Spleen (tissue), 11 donors: ENCODE results near the gene ST3GAL4. TPM values are rescaled to one million over a fixed set of nuclear protein-coding genes. Genes with fewer than 3 reads are reported as not detected.

ENCODE experiments used
- DNase-seq: peaks from one replicate; pipeline ENCODE4 v3.0.0-alpha.2; 2020
- H3K27ac ChIP-seq, 8 donors: fragments of 200-600 bp; sonication (generic) in 7 of 8; 1 replicate in 4 of 8; 2 replicates in 4 of 8; pipeline versions ENCODE4 v1.5.0 to v1.8.0; 2016 to 2021; ENCODE audit warnings: inconsistent platforms in 4 of 8, mild to moderate bottlenecking in 4 of 8, moderate library complexity in 1 of 8
- H3K27me3 ChIP-seq, 7 donors: fragments of 200-600 bp; sonication (generic) in 6 of 7; replicated peaks in 1 of 7; 1 replicate in 4 of 7; 2 replicates in 3 of 7; pipeline versions ENCODE4 v1.5.0 to v1.8.0; 2016 to 2021; ENCODE audit warnings: inconsistent platforms in 3 of 7, mild to moderate bottlenecking in 1 of 7
- H3K36me3 ChIP-seq, 6 donors: fragments of 200-600 bp; sonication (generic) in 5 of 6; 1 replicate in 4 of 6; 2 replicates in 2 of 6; pipeline versions ENCODE4 v1.5.0 to v1.8.0; 2016 to 2021; ENCODE audit warnings: inconsistent platforms in 2 of 6
- H3K4me1 ChIP-seq, 6 donors: fragments of 200-600 bp; sonication (generic) in 5 of 6; 1 replicate in 3 of 6; 2 replicates in 3 of 6; pipeline versions ENCODE4 v1.5.0 to v1.8.0; 2016 to 2021; ENCODE audit warnings: inconsistent platforms in 3 of 6
- H3K4me3 ChIP-seq, 8 donors: fragments of 200-600 bp; sonication (generic) in 7 of 8; 1 replicate in 4 of 8; 2 replicates in 4 of 8; pipeline versions ENCODE4 v1.5.0 to v1.8.0; 2016 to 2021; ENCODE audit warnings: inconsistent platforms in 4 of 8, mild to moderate bottlenecking in 4 of 8, moderate library complexity in 2 of 8
- H3K9me3 ChIP-seq, 8 donors: fragments of 200-600 bp; sonication (generic) in 7 of 8; 1 replicate in 4 of 8; 2 replicates in 4 of 8; pipeline versions ENCODE4 v1.5.0 to v1.8.0; 2016 to 2021; ENCODE audit warnings: inconsistent platforms in 4 of 8
- CTCF ChIP-seq, 11 experiments: fragments of 200-600 bp in 7 of 11; fragments of 450-650 bp in 4 of 11; sonication (generic) in 4 of 11; IDR thresholded peaks in 8 of 11; conservative IDR thresholded peaks in 3 of 11; 1 replicate in 7 of 11; 2 replicates in 4 of 11; pipeline versions ENCODE4 v1.4.0 to v1.8.0; 2016 to 2021; ENCODE audit warnings: antibody characterized with exemption in 11 of 11, inconsistent platforms in 4 of 11, mild to moderate bottlenecking in 1 of 11
- POLR2A ChIP-seq, 3 donors: fragments of 450-650 bp; IDR thresholded peaks; one replicate each; pipeline ENCODE4 v1.5.1; 2017; ENCODE audit warnings: antibody characterized with exemption in 3 of 3, mild to moderate bottlenecking in 1 of 3
- POLR2AphosphoS5 ChIP-seq, 3 donors: sonication (generic); formaldehyde crosslinking; IDR thresholded peaks; one replicate each; pipeline ENCODE4 v1.5.1; 2017; ENCODE audit warnings: antibody characterized with exemption in 3 of 3
- WGBS, 5 donors: extraction: QIAGEN DNeasy Blood & Tissue Kit in 3 of 5; methylation state at CpG; one replicate each; pipeline versions ENCODE4 v1.1.5 to v1.1.7; 2013 to 2018; 5-methylcytosine and 5-hydroxymethylcytosine counted together
- intact Hi-C: fragments of 100-400 bp; cut with DNase I; formaldehyde crosslinking; loops from one replicate; pipeline ENCODE4 v1.15.0; 2023; ENCODE audit warnings: low total_unique reads
- polyA plus RNA-seq, 3 donors: library from polyadenylated mRNA; stranded (reverse); fragments of 200-250 nt; gene quantifications; one replicate each; pipeline ENCODE4 v1.2.1, GENCODE V29; 2013
- total RNA-seq, 7 donors: library from RNA; depleted of rRNA in 3 of 7; stranded (reverse); fragments of >200 nt in 3 of 7; fragmentation: NEBNext Ultra II Directional in 4 of 7; extraction: Animal tissue kit (Norgen Biotek cat#: 25700) in 4 of 7; gene quantifications; one replicate each; pipeline versions ENCODE4 v1.1.0 to v1.2.1, GENCODE V29; 2016 to 2021
- donor health status: healthy with polysubstance abuse.
- donor health status: DM: no; HTN: no; CAD: no; lungs with moderate emphysema.
- donor health status: DM: no; HTN: no; CAD: no.
- donor health status: Bipolar disorder and iron deficiency.
- donor health status: healthy.
- donor health status: DM: no; HTN: no; CAD: no.
- donor health status: DM: yes; HTN: yes; CAD: no.

The ST3GAL4 gene
- total and polyA plus RNA-seq, 10 donors = 12.8 to 102 (median 47.4) TPM

GRCh38 chr11:126348806-126349582 is 6.5 kb upstream of the ST3GAL4 start:
- intact Hi-C loops = no loop called here
- Histone ChIP-seq H3K27ac (peak overlapping the region in 7 of 8 donors; percentile 41 to 92 (median 86)), H3K36me3 (peaks cover 0 to 51% (median 19%) of the 10 kb centered on the region in 6 donors), H3K27me3 (no peaks in the 10 kb centered on the region), H3K4me3 (no peak overlapping the region), H3K4me1 (peaks cover 10 to 99% (median 65%) of the 10 kb centered on the region in 6 donors), H3K9me3 (no peaks in the 10 kb centered on the region)
- TF ChIP-seq CTCF (IDR thresholded peaks at IDR 0.05 in 8 of 11, conservative IDR thresholded peaks at IDR 0.05 in 3 of 11) (no peak), POLR2AphosphoS5 (IDR thresholded peaks at IDR 0.05) (peak in 1 of 3 donors; percentile 47), POLR2A (IDR thresholded peaks at IDR 0.05) (no peak)
- peak; percentile 66 for DNase-seq
- 70 to 80% (median 71%) methylated on average over 8 of the region's 8 CpGs for WGBS, 5 donors

GRCh38 chr11:126350836-126351235 is 4.7 kb upstream of the ST3GAL4 start:
- intact Hi-C loops = no loop called here

GRCh38 chr11:126352163-126352562 is 3.3 kb upstream of the ST3GAL4 start:
- WGBS, 5 donors = 34 to 52% (median 43%) methylated on average over 3 of the region's 3 CpGs
- intact Hi-C loops = no loop called here
- TF ChIP-seq POLR2AphosphoS5 (IDR thresholded peaks at IDR 0.05) = no peak
- no peak for TF ChIP-seq CTCF (IDR thresholded peaks at IDR 0.05 in 8 of 11, conservative IDR thresholded peaks at IDR 0.05 in 3 of 11)
- TF ChIP-seq POLR2A (IDR thresholded peaks at IDR 0.05) = no peak

More at GRCh38 chr11:126350836-126351235, 4.7 kb upstream of the ST3GAL4 start:
- Histone ChIP-seq H3K27ac (peak overlapping the region in 5 of 8 donors; percentile 40 to 92 (median 82)), H3K9me3 (no peaks in the 10 kb centered on the region), H3K4me3 (no peak overlapping the region), H3K36me3 (peaks cover 0 to 33% (median 4%) of the 10 kb centered on the region in 6 donors), H3K4me1 (peaks cover 13 to 95% (median 68%) of the 10 kb centered on the region in 6 donors), H3K27me3 (no peaks in the 10 kb centered on the region)
- TF ChIP-seq POLR2AphosphoS5 (IDR thresholded peaks at IDR 0.05) (no peak), CTCF (IDR thresholded peaks at IDR 0.05 in 8 of 11, conservative IDR thresholded peaks at IDR 0.05 in 3 of 11) (no peak), POLR2A (IDR thresholded peaks at IDR 0.05) (no peak)
- WGBS, 5 donors = 69 to 78% (median 71%) methylated on average over 5 of the region's 5 CpGs
- DNase-seq = no peak

More at GRCh38 chr11:126352163-126352562, 3.3 kb upstream of the ST3GAL4 start:
- Histone ChIP-seq H3K27me3 (no peaks in the 10 kb centered on the region), H3K36me3 (peaks cover 0 to 19% (median 4%) of the 10 kb centered on the region in 6 donors), H3K4me1 (peaks cover 17 to 95% (median 71%) of the 10 kb centered on the region in 6 donors), H3K9me3 (no peaks in the 10 kb centered on the region), H3K4me3 (no peak overlapping the region), H3K27ac (peak overlapping the region in 5 of 8 donors; percentile 67 to 92 (median 88))
- peak; percentile 76 for DNase-seq
